CD4-positive, CD25-positive, alpha-beta regulatory T cell (primary cell): ENCODE measurements around the gene LRRC75A. TPM values are rescaled to one million over a fixed set of nuclear protein-coding genes. Genes with fewer than 3 reads are reported as not detected.

ENCODE experiments used
- ATAC-seq, 2 donors: fragments of 150-1000 bp; cut with Tn5 transposase; one replicate each; pipeline ENCODE4 v1.10.0; 2021; ENCODE audit warnings: low read depth in 2 of 2, moderate number of reproducible peaks in 2 of 2, moderate library complexity in 1 of 2
- DNase-seq, 3 donors: peaks; one replicate each; pipeline versions ENCODE4 v3.0.0 to v3.0.0-alpha.2; 2012 to 2022; ENCODE audit warnings: mixed read lengths in 1 of 3
- H3K27ac ChIP-seq: one replicate; pipeline ENCODE4 v1.7.0; 2013; ENCODE audit warnings: mild to moderate bottlenecking, low read length; ENCODE audit not compliant: insufficient read depth, poor library complexity, severe bottlenecking
- H3K27me3 ChIP-seq: one replicate; pipeline ENCODE4 v1.7.0; 2013; ENCODE audit warnings: low read length; ENCODE audit not compliant: control insufficient read depth, insufficient read depth
- H3K36me3 ChIP-seq: one replicate; pipeline ENCODE4 v1.7.0; 2013; ENCODE audit warnings: mild to moderate bottlenecking, low read length, moderate library complexity; ENCODE audit not compliant: control insufficient read depth, insufficient read depth
- H3K4me1 ChIP-seq: 2 replicates; pipeline ENCODE4 v1.7.0; 2013; ENCODE audit warnings: mild to moderate bottlenecking, low read length; ENCODE audit not compliant: insufficient read depth, control insufficient read depth, poor library complexity, severe bottlenecking
- H3K4me3 ChIP-seq: one replicate; pipeline ENCODE4 v1.7.0; 2013; ENCODE audit warnings: low read depth, mild to moderate bottlenecking, low read length, moderate library complexity
- H3K9me3 ChIP-seq, 2 experiments: 1 replicate in 1 of 2; 2 replicates in 1 of 2; pipeline ENCODE4 v1.7.0; 2013; ENCODE audit warnings: low read length in 2 of 2, mild to moderate bottlenecking in 1 of 2, moderate library complexity in 1 of 2; ENCODE audit not compliant: control insufficient read depth in 2 of 2
- H3K27ac Mint-ChIP-seq, 3 donors: one replicate each; pipeline ENCODE4 v1.8.0; 2020 to 2022; ENCODE audit warnings: mild to moderate bottlenecking in 3 of 3, mixed read lengths in 3 of 3, moderate library complexity in 2 of 3
- H3K27me3 Mint-ChIP-seq: one replicate; pipeline ENCODE4 v1.8.0; 2022; ENCODE audit warnings: mild to moderate bottlenecking, mixed read lengths
- H3K36me3 Mint-ChIP-seq: one replicate; pipeline ENCODE4 v1.8.0; 2020; ENCODE audit warnings: mixed read lengths
- H3K4me1 Mint-ChIP-seq, 4 donors: one replicate each; pipeline ENCODE4 v1.8.0; 2020 to 2022; ENCODE audit warnings: mixed read lengths in 4 of 4, mild to moderate bottlenecking in 1 of 4
- H3K4me3 Mint-ChIP-seq, 4 donors: one replicate each; pipeline ENCODE4 v1.8.0; 2020 to 2022; ENCODE audit warnings: mild to moderate bottlenecking in 4 of 4, mixed read lengths in 4 of 4, moderate library complexity in 3 of 4
- H3K9me3 Mint-ChIP-seq, 7 donors: one replicate each; pipeline ENCODE4 v1.8.0; 2020 to 2022; ENCODE audit warnings: mixed read lengths in 7 of 7, mild to moderate bottlenecking in 3 of 7, moderate library complexity in 2 of 7
- polyA plus RNA-seq, 4 donors: library from polyadenylated mRNA; unstranded; fragments of 300-500 nt; fragmentation: Illumina TruSeq; gene quantifications; one replicate each; pipeline ENCODE4 v1.2.3, GENCODE V29; 2021
- total RNA-seq: library from RNA; stranded (reverse); gene quantifications from one replicate; pipeline ENCODE4 v1.2.3, GENCODE V29; 2022

Gene LRRC75A
- total and polyA plus RNA-seq, 5 donors from 2014 or later: 1.5 to 3.8 (median 1.7) TPM

DNA sequence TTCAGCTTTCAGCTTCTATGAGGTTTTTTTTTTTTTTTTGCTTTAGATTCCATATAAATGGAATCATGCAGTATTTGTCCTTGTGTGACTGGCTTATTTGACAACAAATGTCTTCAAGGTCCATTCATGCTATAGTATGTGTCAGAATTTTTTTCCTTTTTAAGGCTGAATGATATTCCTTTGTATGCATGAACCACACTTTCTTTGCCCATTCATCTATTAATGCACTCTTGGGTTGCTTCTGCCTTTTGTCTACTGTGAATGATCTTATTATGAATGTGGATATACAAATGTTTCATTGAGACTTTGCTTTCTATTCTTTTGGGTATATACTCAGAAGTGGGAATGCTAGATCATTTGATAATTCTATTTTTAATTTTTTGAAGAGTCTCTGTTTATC, 27.0 kb upstream of the LRRC75A start:
- Mint-ChIP-seq H3K36me3 (no peaks in the 10 kb centered on the region), H3K27me3 (peaks cover 45% of the 10 kb centered on the region), H3K9me3 (no peaks in the 10 kb centered on the region), H3K4me1 (peaks cover 0 to 5% (median 2%) of the 10 kb centered on the region in 4 donors), H3K27ac (no peak overlapping the region), H3K4me3 (no peak overlapping the region)
- H3K27ac ChIP-seq: no peak overlapping the region
- DNase-seq: no peak
- H3K36me3 ChIP-seq: no peaks in the 10 kb centered on the region
- peaks cover 6% of the 10 kb centered on the region for H3K27me3 ChIP-seq
- no peaks in the 10 kb centered on the region for H3K9me3 ChIP-seq
- H3K4me3 ChIP-seq: no peak overlapping the region
- ATAC-seq: no peak
- no peaks in the 10 kb centered on the region for H3K4me1 ChIP-seq

DNA sequence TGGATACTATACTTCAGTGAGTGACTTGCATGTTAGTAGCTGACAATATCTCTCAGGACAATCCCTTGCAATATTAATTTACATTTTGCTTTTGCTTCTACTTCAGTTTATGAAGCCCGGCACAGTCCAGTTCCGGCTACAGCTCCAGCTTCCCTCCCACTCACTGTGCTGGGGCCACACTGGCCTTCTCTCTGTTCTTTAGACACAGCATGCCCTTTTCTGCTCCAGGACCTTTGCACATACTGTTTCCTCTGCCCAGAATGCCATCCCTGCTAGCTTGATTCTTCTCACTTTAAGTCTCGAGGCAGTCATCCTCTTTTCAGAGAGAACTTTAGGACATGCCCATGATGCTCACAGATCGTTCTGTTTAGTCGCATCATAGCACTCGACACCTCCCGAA, 25.5 kb upstream of the LRRC75A start:
- ATAC-seq (no peak), DNase-seq (no peak)
- no peaks in the 10 kb centered on the region for H3K9me3 Mint-ChIP-seq
- peaks cover 45% of the 10 kb centered on the region for H3K27me3 Mint-ChIP-seq
- H3K27ac Mint-ChIP-seq: no peak overlapping the region
- no peaks in the 10 kb centered on the region for H3K36me3 Mint-ChIP-seq
- H3K4me1 ChIP-seq: no peaks in the 10 kb centered on the region
- no peak overlapping the region for H3K27ac ChIP-seq
- no peaks in the 10 kb centered on the region for H3K36me3 ChIP-seq
- H3K4me3 ChIP-seq: no peak overlapping the region
- H3K27me3 ChIP-seq: peaks cover 6% of the 10 kb centered on the region
- H3K4me3 Mint-ChIP-seq: no peak overlapping the region
- H3K9me3 ChIP-seq: no peaks in the 10 kb centered on the region
- peaks cover 0 to 5% (median 2%) of the 10 kb centered on the region in 4 donors for H3K4me1 Mint-ChIP-seq

DNA sequence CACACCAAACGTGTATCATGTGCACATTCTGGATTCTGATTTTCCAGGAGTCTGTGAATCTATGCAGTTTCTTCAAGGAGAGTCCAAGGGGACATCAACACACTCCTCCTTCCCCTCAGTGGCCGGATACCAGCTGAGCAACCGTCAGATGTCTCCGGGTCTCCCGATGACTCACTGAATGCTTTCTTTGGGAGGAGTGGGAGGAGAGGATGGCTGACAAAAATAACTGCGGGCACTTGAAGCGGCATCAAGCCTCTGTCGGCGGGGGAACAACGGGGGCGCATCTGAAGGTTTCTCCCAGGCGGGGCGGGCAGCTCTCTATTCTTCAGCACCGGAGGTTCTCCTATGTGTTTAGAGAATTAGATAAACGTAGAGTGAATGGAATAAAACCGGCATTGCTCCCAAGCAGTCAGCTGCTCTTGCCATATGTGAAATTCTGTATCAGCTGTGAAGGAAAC, 24.6 kb upstream of the LRRC75A start:
- Mint-ChIP-seq H3K27ac (no peak overlapping the region), H3K4me1 (peaks cover 0 to 14% (median 4%) of the 10 kb centered on the region in 4 donors), H3K36me3 (no peaks in the 10 kb centered on the region), H3K27me3 (peaks cover 51% of the 10 kb centered on the region), H3K4me3 (no peak overlapping the region), H3K9me3 (no peaks in the 10 kb centered on the region)
- Histone ChIP-seq H3K36me3 (no peaks in the 10 kb centered on the region), H3K4me1 (no peaks in the 10 kb centered on the region), H3K4me3 (no peak overlapping the region), H3K27me3 (peaks cover 6% of the 10 kb centered on the region), H3K9me3 (no peaks in the 10 kb centered on the region), H3K27ac (no peak overlapping the region)
- DNase-seq: no peak
- no peak for ATAC-seq

- H3K4me3 Mint-ChIP-seq: no peak overlapping the region
- H3K4me1 Mint-ChIP-seq: peaks cover 0 to 9% (median 2%) of the 10 kb centered on the region in 4 donors
- H3K36me3 Mint-ChIP-seq: no peaks in the 10 kb centered on the region
- Histone ChIP-seq H3K36me3 (no peaks in the 10 kb centered on the region), H3K9me3 (no peaks in the 10 kb centered on the region), H3K27ac (no peak overlapping the region), H3K4me1 (no peaks in the 10 kb centered on the region), H3K27me3 (peaks cover 6% of the 10 kb centered on the region), H3K4me3 (no peak overlapping the region)
- DNase-seq (no peak), ATAC-seq (no peak)
- H3K27me3 Mint-ChIP-seq: peaks cover 46% of the 10 kb centered on the region
- H3K9me3 Mint-ChIP-seq: no peaks in the 10 kb centered on the region
- H3K27ac Mint-ChIP-seq: no peak overlapping the region
These were observed 23.9 kb upstream of the LRRC75A start for GRCh38 chr17:16515933-16516332.

GRCh38 chr17:16513873-16514272, 21.9 kb upstream of the LRRC75A start:
- H3K36me3 Mint-ChIP-seq: no peaks in the 10 kb centered on the region
- DNase-seq (no peak), ATAC-seq (no peak)
- no peak overlapping the region for H3K4me3 ChIP-seq
- H3K27me3 Mint-ChIP-seq: peaks cover 39% of the 10 kb centered on the region
- H3K27ac ChIP-seq: no peak overlapping the region
- H3K27ac Mint-ChIP-seq: no peak overlapping the region
- H3K4me1 Mint-ChIP-seq: peaks cover 0 to 9% (median 2%) of the 10 kb centered on the region in 4 donors
- peaks cover 4% of the 10 kb centered on the region for H3K27me3 ChIP-seq
- no peaks in the 10 kb centered on the region for H3K9me3 ChIP-seq
- no peak overlapping the region for H3K4me3 Mint-ChIP-seq
- no peaks in the 10 kb centered on the region for H3K4me1 ChIP-seq
- no peaks in the 10 kb centered on the region for H3K9me3 Mint-ChIP-seq
- no peaks in the 10 kb centered on the region for H3K36me3 ChIP-seq

- Histone ChIP-seq H3K4me3 (no peak overlapping the region), H3K27me3 (peaks cover 4% of the 10 kb centered on the region), H3K36me3 (no peaks in the 10 kb centered on the region), H3K9me3 (no peaks in the 10 kb centered on the region), H3K4me1 (no peaks in the 10 kb centered on the region), H3K27ac (no peak overlapping the region)
- Mint-ChIP-seq H3K4me1 (peaks cover 0 to 9% (median 2%) of the 10 kb centered on the region in 4 donors), H3K27me3 (peaks cover 28% of the 10 kb centered on the region), H3K4me3 (no peak overlapping the region), H3K27ac (peak overlapping the region in 1 of 3 donors; percentile 65), H3K36me3 (no peaks in the 10 kb centered on the region), H3K9me3 (no peaks in the 10 kb centered on the region)
- ATAC-seq (no peak), DNase-seq (no peak)
These were observed 20.0 kb upstream of the LRRC75A start for GRCh38 chr17:16512011-16512410.

DNA sequence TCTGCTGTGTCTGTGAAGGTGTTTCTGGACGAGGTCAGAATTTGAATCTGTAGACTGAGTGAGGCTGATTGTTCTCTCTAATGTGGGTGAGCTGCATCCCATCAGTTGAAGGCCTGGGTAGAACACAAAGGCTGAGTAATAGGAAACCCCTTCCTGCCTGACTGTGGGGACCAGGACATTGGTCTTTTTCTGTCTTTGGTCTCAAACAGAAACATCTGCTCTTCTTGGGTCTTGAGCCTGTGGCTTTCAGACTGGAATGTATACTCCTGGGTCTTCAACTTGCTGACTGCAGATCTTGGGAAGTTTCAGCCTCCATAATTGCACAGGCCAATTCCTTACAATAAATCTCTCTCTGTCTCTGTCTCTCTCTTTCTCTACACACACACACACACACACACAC, 19.6 kb upstream of the LRRC75A start:
- peak overlapping the region in 1 of 4 donors; percentile 8 for H3K4me3 Mint-ChIP-seq
- no peak for DNase-seq
- Histone ChIP-seq H3K4me3 (no peak overlapping the region), H3K4me1 (no peaks in the 10 kb centered on the region), H3K36me3 (no peaks in the 10 kb centered on the region), H3K9me3 (no peaks in the 10 kb centered on the region), H3K27ac (no peak overlapping the region), H3K27me3 (peaks cover 4% of the 10 kb centered on the region)
- no peaks in the 10 kb centered on the region for H3K9me3 Mint-ChIP-seq
- ATAC-seq: no peak
- peaks cover 26% of the 10 kb centered on the region for H3K27me3 Mint-ChIP-seq
- peak overlapping the region in 1 of 3 donors; percentile 65 for H3K27ac Mint-ChIP-seq
- peaks cover 0 to 9% (median 2%) of the 10 kb centered on the region in 4 donors for H3K4me1 Mint-ChIP-seq
- H3K36me3 Mint-ChIP-seq: no peaks in the 10 kb centered on the region

DNA sequence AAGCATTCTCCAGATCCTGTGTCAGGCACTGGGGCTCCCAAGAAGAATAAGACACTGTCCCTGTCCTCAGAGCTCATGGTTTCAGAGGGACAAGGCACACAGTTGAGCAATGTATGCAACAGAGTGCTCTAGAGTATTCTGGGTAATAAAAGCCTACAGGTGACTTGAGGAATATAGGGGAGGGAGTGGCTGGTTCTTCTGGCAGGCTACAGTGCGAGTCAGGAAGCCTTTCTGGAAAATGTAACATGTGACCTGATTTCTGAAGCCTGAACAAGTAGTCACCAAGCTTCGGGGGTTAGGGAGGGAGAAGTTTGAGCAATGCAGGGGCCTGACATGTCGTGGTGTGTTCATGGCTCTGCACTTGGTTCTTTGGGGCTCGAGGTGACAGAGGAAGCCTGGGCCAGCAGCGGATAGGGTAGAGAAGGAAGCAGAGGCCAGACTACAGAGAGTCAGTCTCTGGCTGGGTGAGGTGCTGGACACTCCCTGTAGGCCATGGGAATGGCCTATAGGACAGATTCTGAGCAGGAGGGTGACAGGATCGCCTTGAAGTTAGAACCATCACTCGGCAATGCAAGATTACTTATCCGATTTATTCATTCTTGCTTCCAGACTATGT, 16.0 kb upstream of the LRRC75A start:
- H3K36me3 ChIP-seq: no peaks in the 10 kb centered on the region
- Mint-ChIP-seq H3K36me3 (no peaks in the 10 kb centered on the region), H3K4me1 (peaks cover 0 to 9% (median 2%) of the 10 kb centered on the region in 4 donors), H3K27me3 (peaks cover 35% of the 10 kb centered on the region), H3K4me3 (no peak overlapping the region), H3K9me3 (no peaks in the 10 kb centered on the region), H3K27ac (peak overlapping the region in 1 of 3 donors; percentile 21)
- H3K9me3 ChIP-seq: no peaks in the 10 kb centered on the region
- no peak for DNase-seq
- no peak overlapping the region for H3K4me3 ChIP-seq
- H3K4me1 ChIP-seq: no peaks in the 10 kb centered on the region
- no peak overlapping the region for H3K27ac ChIP-seq
- H3K27me3 ChIP-seq: no peaks in the 10 kb centered on the region
- ATAC-seq: no peak
